ENCODE measurements around the gene DACT3. TPM values are rescaled to one million over a fixed set of nuclear protein-coding genes. Genes with fewer than 3 reads are reported as not detected.
A peak's percentile ranks its signal among the peaks of the same experiment; 100 is the strongest.

Gene DACT3
- total RNA-seq, 4 donors from 2014 or later, result 0.26 to 1.0 (median 0.39) TPM

- intact Hi-C loops (cut with DNase I; ENCODE audit: low total_unique reads) (no loop called here), in situ Hi-C loops (cut with MboI; ENCODE audit: low sequenced_read_pairs in 4 of 4) (no loop called here)
- DNase-seq (no peak), ATAC-seq (no peak)
- Histone ChIP-seq H3K36me3 (peaks cover 0 to 49% of the 10 kb centered on the region in 2 donors), H3K4me1 (peaks cover 20 to 24% of the 10 kb centered on the region in 2 donors), H3K4me3 (no peak overlapping the region), H3K9me3 (no peaks in the 10 kb centered on the region), H3K27ac (no peak overlapping the region), H3K27me3 (no peaks in the 10 kb centered on the region)
- TF ChIP-seq POLR2A (IDR thresholded peaks at IDR 0.05), result no peak
- TF ChIP-seq, protein P1, sequence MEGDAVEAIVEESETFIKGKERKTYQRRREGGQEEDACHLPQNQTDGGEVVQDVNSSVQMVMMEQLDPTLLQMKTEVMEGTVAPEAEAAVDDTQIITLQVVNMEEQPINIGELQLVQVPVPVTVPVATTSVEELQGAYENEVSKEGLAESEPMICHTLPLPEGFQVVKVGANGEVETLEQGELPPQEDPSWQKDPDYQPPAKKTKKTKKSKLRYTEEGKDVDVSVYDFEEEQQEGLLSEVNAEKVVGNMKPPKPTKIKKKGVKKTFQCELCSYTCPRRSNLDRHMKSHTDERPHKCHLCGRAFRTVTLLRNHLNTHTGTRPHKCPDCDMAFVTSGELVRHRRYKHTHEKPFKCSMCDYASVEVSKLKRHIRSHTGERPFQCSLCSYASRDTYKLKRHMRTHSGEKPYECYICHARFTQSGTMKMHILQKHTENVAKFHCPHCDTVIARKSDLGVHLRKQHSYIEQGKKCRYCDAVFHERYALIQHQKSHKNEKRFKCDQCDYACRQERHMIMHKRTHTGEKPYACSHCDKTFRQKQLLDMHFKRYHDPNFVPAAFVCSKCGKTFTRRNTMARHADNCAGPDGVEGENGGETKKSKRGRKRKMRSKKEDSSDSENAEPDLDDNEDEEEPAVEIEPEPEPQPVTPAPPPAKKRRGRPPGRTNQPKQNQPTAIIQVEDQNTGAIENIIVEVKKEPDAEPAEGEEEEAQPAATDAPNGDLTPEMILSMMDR (IDR thresholded peaks at IDR 0.05 in 4 of 5, conservative IDR thresholded peaks at IDR 0.05 in 1 of 5), result no peak
Observed at GRCh38 chr19:46608178-46608577, 52.8 kb downstream of the DACT3 start.

- DNase-seq (peak in 1 of 2 donors; percentile 11), ATAC-seq (no peak)
- Histone ChIP-seq H3K27me3 (no peaks in the 10 kb centered on the region), H3K27ac (no peak overlapping the region), H3K9me3 (no peaks in the 10 kb centered on the region), H3K4me3 (no peak overlapping the region), H3K4me1 (peaks cover 27 to 31% of the 10 kb centered on the region in 2 donors), H3K36me3 (peaks cover 0 to 49% of the 10 kb centered on the region in 2 donors)
- intact Hi-C loops (cut with DNase I; ENCODE audit: low total_unique reads) (no loop called here), in situ Hi-C loops (cut with MboI; ENCODE audit: low sequenced_read_pairs in 4 of 4) (no loop called here)
- TF ChIP-seq, protein P1 (IDR thresholded peaks at IDR 0.05 in 4 of 5, conservative IDR thresholded peaks at IDR 0.05 in 1 of 5), result no peak
- TF ChIP-seq POLR2A (IDR thresholded peaks at IDR 0.05), result no peak
Observed at GRCh38 chr19:46607448-46607841, 53.5 kb downstream of the DACT3 start.

- H3K27ac ChIP-seq, result no peak overlapping the region
- H3K36me3 ChIP-seq, result peaks cover 0 to 49% of the 10 kb centered on the region in 2 donors
- H3K4me1 ChIP-seq, result peaks cover 31 to 37% of the 10 kb centered on the region in 2 donors
- no peaks in the 10 kb centered on the region for H3K9me3 ChIP-seq
- DNase-seq, result no peak
- TF ChIP-seq POLR2A (IDR thresholded peaks at IDR 0.05), result no peak
- TF ChIP-seq, protein P1 (IDR thresholded peaks at IDR 0.05 in 4 of 5, conservative IDR thresholded peaks at IDR 0.05 in 1 of 5), result no peak
- no peak for ATAC-seq
- no peaks in the 10 kb centered on the region for H3K27me3 ChIP-seq
- in situ Hi-C loops (cut with MboI; ENCODE audit: low sequenced_read_pairs in 4 of 4) (no loop called here), intact Hi-C loops (cut with DNase I; ENCODE audit: low total_unique reads) (no loop called here)
- no peak overlapping the region for H3K4me3 ChIP-seq
Observed at GRCh38 chr19:46606681-46607447, 54.1 kb downstream of the DACT3 start.

GRCh38 chr19:46606019-46606418 is 55.0 kb downstream of the DACT3 start:
- Histone ChIP-seq H3K9me3 (no peaks in the 10 kb centered on the region), H3K36me3 (peaks cover 0 to 49% of the 10 kb centered on the region in 2 donors), H3K27ac (peak overlapping the region in 1 of 4 donors; percentile 4), H3K27me3 (no peaks in the 10 kb centered on the region), H3K4me1 (peaks cover 31 to 38% of the 10 kb centered on the region in 2 donors), H3K4me3 (no peak overlapping the region)
- in situ Hi-C loops (cut with MboI; ENCODE audit: low sequenced_read_pairs in 4 of 4), result no loop called here
- DNase-seq, result no peak
- TF ChIP-seq, protein P1 (IDR thresholded peaks at IDR 0.05 in 4 of 5, conservative IDR thresholded peaks at IDR 0.05 in 1 of 5), result no peak
- no peak for TF ChIP-seq POLR2A (IDR thresholded peaks at IDR 0.05)
- intact Hi-C loops (cut with DNase I; ENCODE audit: low total_unique reads), result no loop called here
- ATAC-seq, result no peak

Data from gastrocnemius medialis (tissue), 4 donors.